Hippocampal formation (tissue), 2 donors: ENCODE data around the gene POLRMT.
"Not testable (repeated sequence)": the region's sequence is repeated elsewhere in the genome, so short reads cannot be mapped to it uniquely, and the experiment has no call there.

Source experiments
- DNase-seq, 2 donors: peaks; one replicate each; lab custom pipeline; 2025; lab: John Stamatoyannopoulos, UW

Gene POLRMT

DNA sequence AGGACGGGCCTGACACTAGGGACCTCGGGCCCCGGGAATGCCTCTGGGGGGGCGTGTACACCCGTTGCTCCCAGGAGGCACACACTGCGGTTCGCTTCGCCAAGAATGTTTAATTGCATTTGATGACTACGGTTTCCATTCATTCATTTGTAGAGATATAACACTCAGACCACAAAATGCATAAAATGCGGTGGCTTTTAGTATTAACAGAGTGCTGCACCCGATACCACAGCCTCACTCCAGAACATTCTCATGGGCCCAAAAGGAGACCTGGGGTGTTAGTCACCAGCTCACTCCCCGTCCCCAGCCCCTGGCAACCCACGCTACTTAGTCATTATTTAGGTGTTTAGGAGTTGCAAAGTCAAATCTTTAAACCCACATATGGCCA, 21.9 kb downstream of the POLRMT start:
- no peak for DNase-seq

DNA sequence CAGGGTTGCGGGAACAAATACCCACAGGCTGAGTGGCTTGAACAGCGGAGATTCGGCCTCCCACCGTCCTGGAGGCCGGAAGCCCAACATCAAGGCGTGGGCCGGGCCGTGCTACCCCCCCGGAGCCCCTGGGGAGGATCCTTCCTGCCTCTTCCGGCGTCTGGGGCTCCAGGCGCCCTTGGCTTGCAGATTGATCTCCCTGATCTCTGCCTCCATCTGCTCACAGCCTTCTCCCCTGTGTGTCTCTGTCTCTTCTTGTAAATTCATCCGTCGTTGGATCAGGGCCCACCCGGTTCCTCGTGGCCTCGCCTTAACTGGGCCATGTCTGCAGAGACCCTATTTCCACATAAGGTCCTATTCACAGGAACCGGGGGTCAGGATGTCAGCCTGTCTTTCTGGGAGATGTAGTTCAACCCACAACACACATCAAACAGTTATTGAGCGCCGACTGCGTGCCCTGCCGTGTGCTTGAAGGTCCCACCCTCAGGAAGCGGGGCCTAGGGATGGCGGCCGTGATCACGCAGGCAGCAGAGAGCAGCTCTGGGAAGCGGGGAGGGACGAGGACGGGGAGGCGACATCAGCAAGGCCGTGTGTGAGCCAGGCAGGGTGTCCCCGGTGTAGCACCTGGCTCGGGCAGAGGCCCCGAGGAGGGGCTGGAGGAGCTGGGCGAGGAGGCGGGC, 22.4 kb downstream of the POLRMT start:
- no peak for DNase-seq

DNA sequence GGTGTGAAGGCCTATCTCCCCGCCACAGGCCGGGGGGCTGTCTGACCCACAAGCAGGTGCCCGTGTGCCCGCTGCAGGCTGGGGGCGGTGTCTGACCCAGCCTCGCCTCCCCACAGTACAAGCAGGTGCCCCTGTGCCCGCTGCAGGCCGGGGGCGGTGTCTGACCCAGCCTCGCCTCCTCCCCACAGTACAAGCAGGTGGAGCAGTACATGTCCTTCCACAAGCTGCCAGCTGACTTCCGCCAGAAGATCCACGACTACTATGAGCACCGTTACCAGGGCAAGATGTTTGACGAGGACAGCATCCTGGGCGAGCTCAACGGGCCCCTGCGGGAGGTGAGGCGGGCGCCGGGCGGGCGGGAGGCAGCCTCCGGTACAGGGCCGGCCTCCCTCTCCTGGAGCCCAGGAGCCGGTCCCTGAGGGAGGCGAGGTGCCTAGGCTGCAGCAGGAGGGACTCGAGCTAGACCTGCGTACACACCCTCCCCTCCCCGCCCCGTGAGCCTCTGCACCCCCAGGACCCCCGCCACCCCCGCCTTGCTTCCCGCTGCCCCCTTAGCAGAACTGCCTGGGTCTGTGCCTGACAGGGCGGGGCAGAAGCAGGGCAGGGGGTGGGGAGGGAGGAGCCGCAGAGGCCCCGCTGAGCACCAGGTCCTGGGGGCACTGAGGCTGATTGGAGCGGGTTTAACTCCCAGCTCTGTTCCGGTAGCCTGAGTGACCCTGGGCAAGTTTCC, 23.1 kb downstream of the POLRMT start:
- no peak for DNase-seq

DNA sequence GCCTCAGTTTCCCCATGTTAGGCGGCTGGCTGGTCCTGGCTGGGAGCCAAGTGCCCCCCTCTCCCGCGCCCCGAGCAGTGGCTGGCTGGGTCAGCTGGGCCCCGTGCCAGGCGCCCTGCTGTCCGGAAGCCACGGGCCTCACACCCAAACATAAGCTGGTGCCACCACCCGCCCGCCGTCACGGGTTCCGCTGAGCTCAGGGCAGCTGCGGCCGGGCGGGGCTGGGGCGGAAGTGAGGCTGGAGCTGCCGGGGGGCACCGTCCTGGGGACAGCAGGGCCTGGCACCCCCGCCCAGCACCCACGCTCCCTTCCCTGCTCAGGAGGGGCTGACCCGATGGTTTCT, 24.4 kb downstream of the POLRMT start:
- DNase-seq: peak; percentile 54 to 78

DNA sequence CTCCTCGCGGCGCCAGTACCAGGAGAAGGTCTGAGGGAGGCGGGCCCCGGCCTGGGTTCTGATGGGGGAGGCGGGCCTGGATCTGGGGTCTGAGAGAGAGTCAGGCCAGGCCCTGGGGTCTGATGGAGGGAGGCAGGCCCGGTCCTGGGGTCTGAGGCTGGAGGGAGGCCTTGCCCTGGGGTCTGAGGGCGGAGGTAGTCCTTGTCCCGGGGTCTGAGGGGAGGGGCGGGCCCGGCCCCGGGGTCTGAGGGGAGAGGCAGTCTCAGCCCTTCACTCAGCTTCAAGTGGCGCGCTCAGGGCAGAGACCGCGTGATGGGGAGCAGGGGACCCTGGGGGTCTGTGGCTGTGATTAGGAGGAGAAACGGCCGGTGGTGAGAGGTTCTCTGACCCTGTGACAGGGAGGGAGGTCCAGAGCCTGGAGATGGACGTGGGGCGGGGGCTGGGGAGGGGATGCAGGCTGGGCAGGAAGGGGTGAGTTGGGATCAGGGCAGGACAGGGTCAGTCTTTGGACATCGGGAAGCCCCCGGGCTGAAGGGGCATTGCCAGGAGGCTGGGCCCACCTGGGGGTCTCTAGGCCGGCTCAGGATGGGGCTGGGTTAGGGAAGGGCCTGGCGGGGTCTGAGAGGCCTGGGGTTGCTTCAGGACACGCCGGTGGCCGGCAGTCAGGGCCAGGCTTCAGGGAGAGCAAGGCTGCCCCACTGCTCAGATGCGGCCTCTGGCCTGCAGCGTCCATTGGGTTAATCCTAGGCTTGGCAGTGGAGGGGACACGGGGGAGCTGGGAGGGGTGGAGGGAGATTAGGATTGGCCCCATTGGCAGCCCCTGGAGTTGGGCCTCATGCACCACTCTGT, 25.0 kb downstream of the POLRMT start:
- no peak for DNase-seq

DNA sequence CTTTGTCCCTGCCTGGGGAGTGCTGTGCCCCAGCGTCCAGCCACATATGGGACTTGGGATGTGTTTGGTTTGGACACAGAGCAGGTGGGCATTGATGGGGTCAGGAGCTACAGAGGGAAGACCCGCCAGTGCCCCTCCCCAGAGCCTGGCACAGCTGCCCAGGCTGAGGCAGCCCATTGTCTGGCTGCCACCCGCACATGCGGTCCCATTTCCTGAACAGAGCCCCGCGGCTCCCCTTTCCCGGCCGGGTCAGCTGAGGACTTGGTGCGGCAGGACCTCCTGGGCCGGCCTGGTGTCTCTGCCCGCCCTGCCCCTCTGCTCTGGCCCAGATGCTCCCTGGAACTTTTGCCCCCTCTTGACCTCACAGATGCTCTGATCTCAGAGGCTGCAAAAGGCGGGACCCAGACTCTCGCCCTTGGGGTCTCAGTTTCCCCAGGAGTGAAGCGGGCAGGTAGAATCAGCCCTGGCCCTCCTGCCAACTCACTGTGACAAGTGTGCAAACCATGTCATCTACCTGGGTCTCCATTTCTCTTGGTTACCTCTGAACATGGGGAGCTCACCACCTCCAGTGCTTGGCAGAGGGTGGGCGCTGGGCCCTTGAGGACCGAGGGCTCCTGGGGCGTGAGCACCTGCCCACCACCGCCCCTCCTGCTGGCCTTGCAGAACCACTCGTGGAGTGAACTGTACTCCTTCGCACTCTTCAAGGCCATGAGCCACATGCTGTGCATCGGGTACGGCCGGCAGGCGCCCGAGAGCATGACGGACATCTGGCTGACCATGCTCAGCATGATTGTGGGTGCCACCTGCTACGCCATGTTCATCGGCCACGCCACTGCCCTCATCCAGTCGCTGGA, 25.8 kb downstream of the POLRMT start:
- no peak for DNase-seq

DNA sequence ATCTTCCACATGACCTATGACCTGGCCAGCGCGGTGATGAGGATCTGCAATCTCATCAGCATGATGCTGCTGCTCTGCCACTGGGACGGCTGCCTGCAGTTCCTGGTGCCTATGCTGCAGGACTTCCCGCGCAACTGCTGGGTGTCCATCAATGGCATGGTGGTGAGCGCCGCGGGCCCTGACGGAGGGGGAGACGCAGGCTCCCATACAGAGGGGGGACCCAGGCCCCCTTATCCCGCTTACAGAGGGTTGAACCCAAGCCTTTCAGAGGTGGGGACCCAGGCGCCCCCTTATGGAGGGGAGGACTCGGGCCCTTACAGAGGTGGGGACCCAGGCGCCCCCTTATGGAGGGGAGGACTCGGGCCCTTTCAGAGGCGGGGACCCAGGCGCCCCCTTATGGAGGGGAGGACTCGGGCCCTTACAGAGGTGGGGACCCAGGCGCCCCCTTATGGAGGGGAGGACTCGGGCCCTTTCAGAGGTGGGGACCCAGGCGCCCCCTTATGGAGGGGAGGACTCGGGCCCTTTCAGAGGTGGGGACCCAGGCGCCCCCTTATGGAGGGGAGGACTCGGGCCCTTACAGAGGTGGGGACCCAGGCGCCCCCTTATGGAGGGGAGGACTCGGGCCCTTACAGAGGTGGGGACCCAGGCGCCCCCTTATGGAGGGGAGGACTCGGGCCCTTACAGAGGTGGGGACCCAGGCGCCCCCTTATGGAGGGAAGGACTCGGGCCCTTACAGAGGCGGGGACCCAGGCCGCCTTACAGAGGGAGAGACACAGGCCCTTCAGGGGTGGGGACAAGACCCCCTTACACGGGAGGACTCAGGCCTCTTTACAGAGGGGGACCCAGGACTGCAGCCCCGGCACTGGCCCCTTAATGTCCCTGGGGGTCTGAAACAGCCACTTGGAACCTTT, 28.0 kb downstream of the POLRMT start:
- not testable (repeated sequence) for DNase-seq

DNA sequence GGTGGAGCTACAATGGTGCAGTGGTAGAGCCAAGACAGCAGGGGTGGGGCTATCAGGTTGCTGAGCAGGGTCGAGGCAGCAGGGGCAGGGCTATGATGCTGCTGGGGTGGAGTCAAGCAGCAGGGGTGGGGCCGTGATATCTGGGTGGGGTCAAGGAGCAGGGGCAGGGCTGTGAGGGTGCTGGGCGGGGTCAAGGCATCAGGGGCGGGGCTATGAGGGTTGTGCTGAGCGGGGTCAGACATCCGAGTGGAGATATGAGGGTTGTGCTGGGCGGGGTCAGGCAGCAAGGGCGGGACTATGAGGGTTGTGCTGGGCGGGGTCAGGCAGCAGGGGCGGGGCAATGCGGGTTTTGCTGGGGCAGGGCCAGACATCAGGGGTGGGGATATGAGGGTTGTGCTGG, 29.0 kb downstream of the POLRMT start:
- DNase-seq: no peak

DNA sequence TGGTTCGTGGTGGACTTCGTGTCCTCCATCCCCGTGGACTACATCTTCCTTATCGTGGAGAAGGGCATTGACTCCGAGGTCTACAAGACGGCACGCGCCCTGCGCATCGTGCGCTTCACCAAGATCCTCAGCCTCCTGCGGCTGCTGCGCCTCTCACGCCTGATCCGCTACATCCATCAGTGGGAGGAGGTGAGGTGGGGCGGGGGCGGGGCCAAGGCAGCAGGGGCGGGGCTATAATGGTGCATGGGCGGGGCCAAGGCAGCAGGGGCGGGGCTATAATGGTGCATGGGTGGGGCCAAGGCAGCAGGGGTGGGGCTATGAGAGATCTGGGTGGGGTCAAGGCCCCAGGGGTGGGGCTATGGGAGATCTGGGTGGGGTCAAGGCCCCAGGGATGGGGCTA, 29.6 kb downstream of the POLRMT start:
- not testable (repeated sequence) for DNase-seq

DNA sequence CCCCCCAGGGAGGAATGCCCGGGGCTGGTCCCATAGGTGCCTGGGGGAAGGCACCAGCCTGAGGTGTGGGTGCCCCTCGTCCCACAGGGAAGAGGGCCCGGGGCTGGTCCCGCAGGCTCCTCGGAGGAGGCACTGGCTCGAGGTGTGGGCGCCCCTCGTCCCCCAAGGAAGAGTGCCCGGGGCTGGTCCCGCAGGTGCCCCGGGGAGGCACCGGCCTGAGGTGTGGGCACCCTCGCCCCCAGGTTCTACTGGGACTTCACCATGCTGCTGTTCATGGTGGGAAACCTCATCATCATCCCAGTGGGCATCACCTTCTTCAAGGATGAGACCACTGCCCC, 30.1 kb downstream of the POLRMT start:
- not testable (repeated sequence) for DNase-seq

DNA sequence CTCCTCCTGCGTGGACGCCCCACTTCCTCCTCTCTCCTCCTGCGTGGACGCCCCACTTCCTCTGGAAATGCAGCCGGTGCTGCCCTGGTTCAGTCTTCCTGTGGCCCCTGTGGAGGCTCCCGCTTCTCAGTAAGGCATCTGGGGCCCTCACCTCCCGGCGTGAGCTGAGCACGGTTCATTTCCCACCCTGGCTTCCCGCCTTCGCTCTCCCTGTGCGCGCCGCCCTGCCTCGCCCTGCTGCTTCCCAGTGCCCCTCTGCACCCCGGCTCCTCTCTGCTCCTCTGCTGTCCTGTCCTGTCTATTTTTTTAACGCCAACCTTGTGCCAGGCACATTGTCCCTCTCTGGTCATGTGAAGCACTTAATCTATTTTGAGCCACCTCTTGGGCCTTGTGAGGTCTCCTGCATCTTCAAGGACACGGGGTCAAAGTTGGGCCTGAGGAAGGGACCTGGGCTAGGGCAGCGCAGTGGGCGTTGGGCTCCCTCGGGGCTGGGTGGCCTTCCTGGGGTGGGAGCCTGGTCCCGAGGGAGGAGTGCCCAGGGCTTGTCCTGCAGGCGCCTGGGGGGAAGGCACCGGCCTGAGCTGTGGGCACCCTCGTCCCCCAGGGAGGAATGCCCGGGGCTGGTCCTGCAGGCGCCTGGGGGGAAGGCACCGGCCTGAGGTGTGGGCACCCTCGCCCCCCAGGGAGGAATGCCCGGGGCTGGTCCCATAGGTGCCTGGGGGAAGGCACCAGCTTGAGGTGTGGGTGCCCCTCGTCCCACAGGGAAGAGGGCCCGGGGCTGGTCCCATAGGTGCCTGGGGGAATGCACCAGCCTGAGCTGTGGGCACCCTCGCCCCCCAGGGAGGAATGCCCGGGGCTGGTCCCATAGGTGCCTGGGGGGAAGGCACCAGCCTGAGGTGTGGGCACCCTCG, 30.7 kb downstream of the POLRMT start:
- no peak for DNase-seq

DNA sequence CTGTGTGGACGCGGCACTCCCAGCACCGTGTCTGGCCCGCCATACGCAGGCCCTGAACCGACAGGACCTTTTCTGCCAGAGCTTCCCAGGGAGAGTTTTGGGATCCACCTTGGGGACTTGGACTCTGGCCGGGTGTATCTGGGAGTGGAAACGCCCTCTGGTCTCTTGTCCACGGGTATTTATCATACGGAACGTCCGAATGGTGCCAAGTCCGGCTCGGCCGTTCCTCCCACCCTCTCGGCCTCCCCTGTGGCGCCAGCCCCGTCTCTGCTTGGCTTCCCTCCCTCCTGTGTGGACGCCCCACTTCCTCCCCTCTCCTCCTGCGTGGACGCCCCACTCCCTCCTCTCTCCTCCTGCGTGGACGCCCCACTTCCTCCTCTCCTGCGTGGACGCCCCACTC, 31.5 kb downstream of the POLRMT start:
- DNase-seq: no peak

DNA sequence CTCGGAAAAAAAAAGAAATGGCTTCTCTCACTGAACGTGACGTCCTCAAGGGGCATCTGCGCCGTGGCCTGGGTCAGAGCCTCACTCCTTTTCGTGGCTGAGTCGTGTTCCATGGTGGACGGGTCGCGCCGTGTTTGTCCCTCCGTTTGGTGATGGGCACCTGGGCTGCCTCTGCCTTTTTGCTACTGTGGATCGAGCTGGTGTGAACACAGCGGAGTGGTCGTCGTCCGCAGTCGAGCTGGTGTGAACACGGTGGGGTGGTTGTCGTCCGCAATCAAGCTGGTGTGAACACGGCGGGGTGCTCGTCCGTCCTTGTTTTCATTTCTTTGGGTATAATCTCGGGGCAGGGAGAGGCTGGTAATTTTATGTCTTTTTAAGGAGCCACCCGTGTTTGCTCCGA, 32.0 kb downstream of the POLRMT start:
- no peak for DNase-seq

DNA sequence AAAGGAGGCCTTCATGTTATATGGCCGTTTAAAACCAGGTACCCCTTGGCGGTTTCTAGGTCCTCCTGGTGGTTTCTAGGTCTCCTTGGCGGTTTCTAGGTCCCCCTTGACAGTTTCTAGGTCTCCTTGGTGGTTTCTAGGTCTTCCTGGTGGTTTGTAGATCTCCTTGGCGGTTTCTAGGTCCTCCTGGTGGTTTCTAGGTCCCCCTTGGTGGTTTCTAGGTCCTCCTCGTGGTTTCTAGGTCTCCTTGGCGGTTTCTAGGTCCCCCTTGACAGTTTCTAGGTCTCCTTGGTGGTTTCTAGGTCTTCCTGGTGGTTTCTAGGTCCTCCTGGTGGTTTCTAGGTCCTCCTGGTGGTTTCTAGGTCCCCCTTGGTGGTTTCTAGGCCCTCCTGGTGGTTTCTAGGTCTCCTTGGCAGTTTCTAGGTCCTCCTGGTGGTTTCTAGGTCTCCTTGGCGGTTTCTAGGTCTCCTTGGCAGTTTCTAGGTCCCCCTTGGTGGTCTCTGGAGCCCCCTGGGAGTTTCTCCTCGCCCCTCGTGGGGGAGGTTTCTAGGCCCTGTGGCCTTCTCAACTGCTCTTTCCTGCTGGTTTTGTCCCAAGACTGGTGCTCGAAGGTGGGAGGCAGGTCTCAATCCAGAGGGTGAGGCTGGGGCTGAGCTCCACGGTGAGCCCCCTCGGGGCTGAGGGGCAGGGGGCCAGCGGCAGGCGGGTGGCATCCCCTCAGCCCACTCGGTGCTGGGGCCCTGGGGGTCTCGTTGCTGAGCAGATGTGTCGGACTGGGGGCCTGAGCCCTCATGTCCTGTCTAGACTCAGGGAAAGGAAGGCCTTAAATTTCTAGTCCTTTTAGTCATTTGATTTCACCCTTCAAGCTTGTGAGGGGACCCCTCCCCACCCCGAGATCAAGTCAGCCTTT, 35.7 kb downstream of the POLRMT start:
- no peak for DNase-seq

DNA sequence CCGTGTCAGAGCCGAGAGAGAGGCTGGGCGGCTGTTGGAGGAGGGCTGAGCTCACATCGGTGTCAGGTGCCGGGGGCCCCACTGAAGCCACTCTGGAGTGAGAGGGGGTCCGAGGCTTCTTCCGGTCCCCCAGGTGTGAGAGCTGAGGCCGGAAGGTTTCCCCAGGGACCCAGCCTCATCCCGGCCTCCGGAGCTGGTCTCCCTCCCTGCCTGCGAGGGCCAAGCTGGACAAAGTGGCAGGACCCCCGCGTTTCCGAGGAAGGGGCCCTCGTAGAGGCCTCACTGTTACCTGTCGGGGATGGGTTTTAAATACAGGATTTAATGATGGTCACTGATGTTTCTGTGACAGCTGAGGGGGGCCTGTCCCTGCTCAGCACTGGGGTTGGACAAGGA, 37.1 kb downstream of the POLRMT start:
- no peak for DNase-seq

DNA sequence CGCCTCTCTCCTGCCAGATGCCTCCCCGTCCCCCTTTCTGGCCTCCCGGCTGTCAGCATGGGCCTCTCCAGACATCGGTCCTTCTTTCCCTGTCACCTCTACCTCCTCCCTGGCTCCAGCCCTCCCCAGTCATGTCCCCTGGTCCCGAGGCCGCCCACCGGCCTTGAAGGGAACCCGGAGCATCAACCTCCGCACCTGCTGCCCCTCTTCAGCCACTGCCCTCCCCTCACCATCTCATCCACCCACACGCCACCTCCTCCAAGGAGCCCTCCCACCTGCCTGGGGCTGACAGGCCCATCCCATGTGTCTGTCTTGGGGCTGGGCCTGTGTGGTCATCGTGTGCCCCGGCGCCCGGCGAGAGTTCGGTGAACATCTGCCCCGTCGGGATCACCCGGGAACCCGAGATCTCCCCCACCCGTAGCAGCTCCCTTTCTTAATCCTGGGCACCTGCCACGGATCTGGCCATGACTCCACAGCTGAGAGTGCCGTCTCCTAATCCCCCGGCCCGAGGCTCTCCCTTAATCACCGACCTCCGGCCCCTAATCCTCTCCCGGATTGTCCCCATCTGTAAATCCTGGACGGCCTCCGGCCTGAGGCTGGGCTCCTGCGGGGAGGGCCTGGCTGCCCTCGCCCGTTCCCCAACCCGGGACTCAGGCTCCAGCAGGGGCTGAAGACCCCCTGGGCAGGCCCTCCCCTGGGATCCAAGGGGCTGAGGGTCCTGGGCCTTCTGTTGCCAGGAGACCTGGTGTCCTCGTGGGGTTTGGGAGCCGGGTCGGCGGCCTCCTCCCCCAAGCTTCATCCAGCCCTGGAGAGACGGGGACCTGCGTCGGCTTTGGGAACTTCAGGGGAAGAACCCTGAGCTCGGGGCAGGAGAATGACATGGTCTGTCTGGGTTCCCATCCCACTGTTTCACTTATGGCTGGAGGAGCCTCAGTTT, 37.7 kb downstream of the POLRMT start:
- DNase-seq: no peak

DNA sequence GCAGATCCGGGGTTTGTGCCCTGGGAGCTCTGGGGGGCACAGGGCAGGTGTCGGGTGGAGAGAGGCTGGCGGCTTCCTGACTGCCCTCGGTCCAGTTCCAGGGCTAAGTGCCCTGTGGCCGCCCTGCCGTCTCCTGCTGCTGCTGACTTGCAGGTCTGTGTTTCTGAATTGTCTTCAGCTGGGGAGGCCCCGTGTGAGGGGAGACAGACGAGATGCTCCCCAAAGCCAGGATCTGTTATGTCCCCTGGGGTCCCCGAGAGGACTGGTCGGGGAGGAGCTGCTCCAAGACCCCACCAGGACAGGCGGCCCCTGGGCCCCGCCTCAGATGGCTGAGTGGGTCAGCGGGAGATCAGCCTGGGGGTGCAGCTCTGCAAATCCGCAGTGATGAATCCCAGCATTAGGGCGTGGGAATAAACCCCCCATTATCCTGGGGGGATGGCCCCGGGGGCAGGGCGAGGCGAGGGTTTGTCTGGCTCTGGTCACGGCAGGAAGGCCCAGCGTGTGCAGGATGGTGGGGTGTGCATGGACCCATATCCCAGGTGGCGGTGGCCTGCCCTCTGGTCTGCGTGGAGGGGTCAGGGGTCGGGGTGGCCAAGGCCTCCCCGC, 39.0 kb downstream of the POLRMT start:
- no peak for DNase-seq
